Central memory CD8-positive, alpha-beta T cell (primary cell): ENCODE measurements around the gene FARS2.
"Not testable (repeated sequence)": the region's sequence is repeated elsewhere in the genome, so short reads cannot be mapped to it uniquely, and the experiment has no call there.

Source experiments
- ATAC-seq: fragments of 150-1000 bp; cut with Tn5 transposase; replicated peaks from 2 replicates; pipeline ENCODE4 v1.10.0; 2022; ENCODE audit warnings: mild to moderate bottlenecking, moderate FRiP score, moderate number of reproducible peaks; ENCODE audit not compliant: poor library complexity, severe bottlenecking; ENCODE audit errors: extremely low read depth
- DNase-seq, 2 donors: peaks; one replicate each; pipeline ENCODE4 v3.0.0; 2021; ENCODE audit warnings: low spot score in 2 of 2
- H3K27ac Mint-ChIP-seq: one replicate; pipeline ENCODE4 v1.8.0; 2022; ENCODE audit warnings: low read depth, mild to moderate bottlenecking, moderate library complexity, mixed read lengths
- H3K27me3 Mint-ChIP-seq: one replicate; pipeline ENCODE4 v1.8.0; 2022; ENCODE audit warnings: mixed read lengths
- H3K36me3 Mint-ChIP-seq: one replicate; pipeline ENCODE4 v1.8.0; 2022; ENCODE audit warnings: mild to moderate bottlenecking, moderate library complexity, mixed read lengths; ENCODE audit not compliant: insufficient read depth
- H3K4me1 Mint-ChIP-seq: one replicate; pipeline ENCODE4 v1.8.0; 2022; ENCODE audit warnings: mixed read lengths
- H3K4me3 Mint-ChIP-seq: one replicate; pipeline ENCODE4 v1.8.0; 2022; ENCODE audit warnings: mild to moderate bottlenecking, moderate library complexity, mixed read lengths
- H3K9me3 Mint-ChIP-seq: one replicate; pipeline ENCODE4 v1.8.0; 2022; ENCODE audit warnings: mixed read lengths

FARS2 gene

DNA sequence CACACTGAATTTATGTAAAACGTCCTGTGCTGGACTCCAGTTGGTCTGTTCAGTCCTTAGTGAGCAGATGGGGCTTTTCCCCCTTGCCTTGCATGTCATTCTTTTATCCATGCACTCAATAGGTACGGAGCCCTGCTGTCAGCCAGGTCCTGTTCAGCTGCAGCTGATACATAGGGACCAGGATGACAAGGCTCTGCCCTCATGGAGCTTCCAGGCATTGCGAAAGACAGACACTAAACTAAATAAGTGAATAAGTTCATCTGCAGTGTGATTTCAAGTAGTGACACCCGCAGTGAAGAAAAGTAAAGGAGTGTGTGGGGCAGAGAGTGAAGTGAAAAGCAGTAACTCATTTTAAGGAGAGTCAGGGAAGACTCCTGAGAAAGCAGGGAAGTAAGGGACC is 421.2 kb downstream of the FARS2 start:
- Mint-ChIP-seq H3K27ac (no peak overlapping the region), H3K9me3 (no peaks in the 10 kb centered on the region), H3K4me1 (no peaks in the 10 kb centered on the region), H3K4me3 (no peak overlapping the region), H3K36me3 (no peaks in the 10 kb centered on the region), H3K27me3 (no peaks in the 10 kb centered on the region)
- DNase-seq (no peak), ATAC-seq (no peak)

DNA sequence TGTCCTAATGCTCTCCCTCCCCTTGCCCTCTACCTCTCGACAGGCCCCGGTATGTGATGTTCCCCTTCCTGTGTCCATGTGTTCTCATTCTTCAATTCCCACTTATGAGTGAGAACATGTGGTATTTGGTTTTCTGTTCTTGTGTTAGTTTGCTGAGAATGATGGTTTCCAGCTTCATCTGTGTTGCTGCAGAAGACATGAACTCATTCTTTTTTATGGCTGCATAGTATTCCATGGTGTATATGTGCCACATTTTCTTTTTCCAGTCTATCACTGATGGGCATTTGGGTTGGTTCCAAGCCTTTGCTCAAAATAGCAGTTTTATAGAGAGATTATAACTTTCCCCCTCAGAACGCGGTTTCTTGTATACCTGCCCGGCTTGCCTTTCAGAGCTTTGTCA is 422.4 kb downstream of the FARS2 start:
- not testable (repeated sequence) for H3K27me3 Mint-ChIP-seq, H3K27ac Mint-ChIP-seq, DNase-seq, H3K4me3 Mint-ChIP-seq, ATAC-seq, H3K36me3 Mint-ChIP-seq, H3K9me3 Mint-ChIP-seq, H3K4me1 Mint-ChIP-seq

DNA sequence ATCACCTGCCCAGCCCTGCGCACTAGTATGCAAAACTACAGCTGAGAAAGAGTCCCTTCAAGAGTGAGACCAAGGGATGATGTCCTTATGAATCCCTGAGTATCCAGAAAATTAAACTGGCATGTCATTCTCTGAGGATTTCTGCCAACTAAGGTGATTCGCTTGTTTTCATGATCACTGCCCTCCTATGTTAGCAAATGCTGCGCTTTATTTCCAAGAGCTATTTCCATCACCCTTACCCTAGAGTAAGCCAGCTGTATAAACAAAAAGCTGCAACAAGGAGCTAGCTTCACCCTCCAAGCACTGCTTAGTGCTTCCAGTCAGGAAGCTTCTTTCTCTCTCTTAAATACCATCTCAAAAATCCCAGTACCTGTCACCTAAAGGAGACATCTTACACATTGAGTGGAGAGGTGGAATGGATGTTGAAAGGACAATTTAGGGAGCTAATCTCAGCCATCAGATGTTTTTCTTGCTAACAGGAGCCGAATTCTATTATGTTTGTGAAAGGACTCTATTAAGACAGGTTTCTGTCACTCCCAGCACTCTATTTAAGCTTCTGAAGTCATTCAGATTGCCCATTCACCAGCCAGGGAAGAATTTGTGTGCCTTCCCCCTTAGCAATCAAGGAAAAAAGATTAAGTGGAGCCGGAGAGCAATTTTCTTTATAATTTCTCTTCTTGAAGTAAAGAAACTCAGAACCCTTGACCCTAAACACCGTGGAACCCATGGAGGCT is 423.2 kb downstream of the FARS2 start:
- Mint-ChIP-seq H3K27ac (no peak overlapping the region), H3K27me3 (no peaks in the 10 kb centered on the region), H3K4me1 (peaks cover 4% of the 10 kb centered on the region), H3K4me3 (no peak overlapping the region), H3K9me3 (no peaks in the 10 kb centered on the region), H3K36me3 (no peaks in the 10 kb centered on the region)
- no peak for DNase-seq
- ATAC-seq = no peak

DNA sequence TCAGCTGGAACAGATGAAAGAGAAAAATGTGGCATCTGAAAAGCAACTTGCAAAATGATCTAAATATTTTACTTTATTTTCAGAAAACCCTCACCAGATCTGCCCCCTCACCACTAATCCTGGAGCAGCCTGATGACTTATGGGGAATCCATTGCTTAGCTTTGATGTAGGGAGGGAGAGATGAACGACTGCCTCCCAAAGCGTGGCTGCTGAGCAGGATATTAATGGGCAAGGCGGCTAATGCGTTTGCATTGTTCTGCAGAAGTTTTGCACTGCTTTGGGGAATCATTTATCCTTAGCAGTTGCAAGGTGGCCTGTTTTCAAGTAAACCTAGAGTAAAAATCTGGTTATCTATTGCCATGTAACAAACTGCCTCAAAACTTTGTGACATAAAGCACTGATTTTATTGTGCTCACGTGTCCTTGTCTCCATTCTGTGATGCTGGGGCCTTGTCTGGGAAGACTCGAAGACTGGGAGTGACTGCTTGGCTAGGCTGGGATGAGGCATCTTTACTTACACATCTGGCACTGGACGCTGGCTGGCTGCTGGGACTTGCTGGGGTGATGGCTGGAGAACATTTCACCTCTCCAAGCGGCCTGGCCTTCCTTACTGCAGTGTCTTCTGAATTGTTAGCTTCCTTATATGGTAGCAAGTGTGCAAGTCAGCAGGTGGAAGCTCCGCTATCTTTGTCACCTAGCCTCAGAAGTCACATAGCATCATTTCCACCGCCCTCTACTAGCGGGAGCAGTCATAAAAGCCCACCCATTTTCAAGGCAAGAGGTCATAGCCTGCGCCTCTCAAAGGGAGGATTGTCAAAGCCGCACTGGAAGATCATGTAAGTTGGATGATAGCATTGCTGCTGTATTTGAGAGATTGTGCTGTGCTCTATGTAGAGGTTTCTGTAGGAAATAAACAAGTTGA is 432.2 kb downstream of the FARS2 start:
- DNase-seq (no peak), ATAC-seq (no peak)
- Mint-ChIP-seq H3K27me3 (no peaks in the 10 kb centered on the region), H3K36me3 (peaks cover 1% of the 10 kb centered on the region), H3K4me1 (peaks cover 9% of the 10 kb centered on the region), H3K4me3 (no peak overlapping the region), H3K9me3 (peaks cover 5% of the 10 kb centered on the region), H3K27ac (no peak overlapping the region)

- no peak for ATAC-seq
- no peak overlapping the region for H3K27ac Mint-ChIP-seq
- peaks cover 1% of the 10 kb centered on the region for H3K36me3 Mint-ChIP-seq
- H3K9me3 Mint-ChIP-seq = no peaks in the 10 kb centered on the region
- no peaks in the 10 kb centered on the region for H3K27me3 Mint-ChIP-seq
- no peak overlapping the region for H3K4me3 Mint-ChIP-seq
- DNase-seq = no peak
- no peaks in the 10 kb centered on the region for H3K4me1 Mint-ChIP-seq
These were observed 434.2 kb downstream of the FARS2 start for GRCh38 chr6:5695260-5696245.

GRCh38 chr6:5697508-5697907 is 436.2 kb downstream of the FARS2 start:
- Mint-ChIP-seq H3K27me3 (no peaks in the 10 kb centered on the region), H3K36me3 (peaks cover 1% of the 10 kb centered on the region), H3K4me1 (no peaks in the 10 kb centered on the region)

GRCh38 chr6:5698318-5698717 is 437.0 kb downstream of the FARS2 start:
- Mint-ChIP-seq H3K27me3 (no peaks in the 10 kb centered on the region), H3K4me3 (no peak overlapping the region), H3K9me3 (no peaks in the 10 kb centered on the region), H3K4me1 (no peaks in the 10 kb centered on the region), H3K27ac (no peak overlapping the region), H3K36me3 (peaks cover 1% of the 10 kb centered on the region)
- DNase-seq (no peak), ATAC-seq (no peak)

More at GRCh38 chr6:5697508-5697907, 436.2 kb downstream of the FARS2 start:
- DNase-seq (no peak), ATAC-seq (no peak)
- H3K27ac Mint-ChIP-seq = no peak overlapping the region
- no peak overlapping the region for H3K4me3 Mint-ChIP-seq
- no peaks in the 10 kb centered on the region for H3K9me3 Mint-ChIP-seq

DNA sequence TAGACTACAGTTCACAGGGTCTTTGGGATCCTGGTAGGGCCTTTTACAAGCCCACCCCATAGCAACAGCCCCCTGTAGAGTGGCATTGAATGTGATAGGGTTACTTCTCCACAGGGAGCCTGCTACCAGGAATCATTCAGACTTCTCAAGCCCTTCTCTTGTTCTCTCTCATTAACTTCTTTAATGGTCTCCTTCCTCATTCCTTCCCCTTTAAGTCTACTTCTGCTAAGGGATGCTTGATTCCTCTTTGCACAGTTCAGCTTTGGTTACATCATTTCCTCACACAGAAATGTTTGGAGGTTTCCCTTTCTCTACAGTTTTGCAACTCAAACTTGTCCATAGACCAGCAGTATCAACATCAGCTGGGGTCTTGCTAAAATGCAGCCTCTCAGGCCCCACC is 437.8 kb downstream of the FARS2 start:
- not testable (repeated sequence) for H3K27me3 Mint-ChIP-seq, ATAC-seq, H3K27ac Mint-ChIP-seq, H3K36me3 Mint-ChIP-seq, H3K4me1 Mint-ChIP-seq, H3K4me3 Mint-ChIP-seq, DNase-seq, H3K9me3 Mint-ChIP-seq

DNA sequence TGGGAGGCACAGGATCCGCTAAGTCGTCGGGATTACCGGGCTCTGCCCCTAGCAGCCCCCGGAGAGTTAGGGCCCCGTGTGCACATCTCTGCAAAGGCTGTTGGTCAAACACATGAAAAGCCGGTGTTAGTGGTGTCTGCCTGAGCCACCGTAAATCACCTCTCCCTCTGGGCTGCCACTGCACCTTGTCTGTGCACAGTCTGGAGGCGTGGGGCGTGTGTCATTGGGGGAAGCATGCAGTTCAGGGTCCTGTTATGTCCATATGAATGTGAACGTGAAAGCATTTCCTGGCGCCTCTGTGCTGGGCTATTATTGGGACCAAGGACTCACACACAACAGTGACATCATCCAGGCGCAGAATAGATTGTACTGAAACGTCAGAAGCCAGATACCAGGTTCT is 439.9 kb downstream of the FARS2 start:
- Mint-ChIP-seq H3K9me3 (no peaks in the 10 kb centered on the region), H3K27ac (no peak overlapping the region), H3K4me3 (no peak overlapping the region), H3K36me3 (no peaks in the 10 kb centered on the region), H3K4me1 (peaks cover 8% of the 10 kb centered on the region), H3K27me3 (no peaks in the 10 kb centered on the region)
- ATAC-seq (no peak), DNase-seq (no peak)

GRCh38 chr6:5704708-5705107 is 443.4 kb downstream of the FARS2 start:
- ATAC-seq (no peak), DNase-seq (no peak)
- H3K27me3 Mint-ChIP-seq = no peaks in the 10 kb centered on the region
- no peak overlapping the region for H3K27ac Mint-ChIP-seq
- H3K36me3 Mint-ChIP-seq = peaks cover 1% of the 10 kb centered on the region
- H3K9me3 Mint-ChIP-seq = no peaks in the 10 kb centered on the region
- H3K4me1 Mint-ChIP-seq = peaks cover 10% of the 10 kb centered on the region
- no peak overlapping the region for H3K4me3 Mint-ChIP-seq

- no peak for ATAC-seq
- Mint-ChIP-seq H3K4me3 (no peak overlapping the region), H3K36me3 (peaks cover 1% of the 10 kb centered on the region), H3K27me3 (no peaks in the 10 kb centered on the region), H3K27ac (no peak overlapping the region), H3K9me3 (no peaks in the 10 kb centered on the region), H3K4me1 (peaks cover 10% of the 10 kb centered on the region)
- DNase-seq = no peak
These were observed 443.9 kb downstream of the FARS2 start for GRCh38 chr6:5705252-5705651.
